Pancreas (tissue), 10 donors: ENCODE measurements around the gene NAB2. TPM values are rescaled to one million over a fixed set of nuclear protein-coding genes. Genes with fewer than 3 reads are reported as not detected.

Experiments
- ATAC-seq, 4 donors: fragments of 200-7000 bp; cut with Tn5 transposase; one replicate each; pipeline versions ENCODE4 v1.8.0 to v1.9.1; 2020; ENCODE audit warnings: mild to moderate bottlenecking in 4 of 4, moderate library complexity in 4 of 4
- DNase-seq, 6 donors: peaks; one replicate each; pipeline ENCODE4 v3.0.0-alpha.2; 2020
- FAIRE-seq: peaks from 2 replicates; lab custom pipeline; 2012; peaks lifted over from hg19 to GRCh38; lab: Jason Lieb, UNC
- H3K27ac ChIP-seq, 4 donors: fragments of 200-600 bp; sonication (generic); 1 replicate in 3 of 4; 2 replicates in 1 of 4; pipeline versions ENCODE4 v1.5.0 to v1.8.0; 2020
- H3K27me3 ChIP-seq, 4 donors: fragments of 200-600 bp; one replicate each; pipeline ENCODE4 v1.8.0; 2021
- H3K36me3 ChIP-seq, 3 donors: fragments of 200-600 bp; sonication (generic) in 1 of 3; one replicate each; pipeline versions ENCODE4 v1.5.0 to v1.8.0; 2020 to 2021
- H3K4me1 ChIP-seq, 3 donors: fragments of 200-600 bp; one replicate each; pipeline ENCODE4 v1.8.0; 2021
- H3K4me3 ChIP-seq, 4 donors: fragments of 200-600 bp; sonication (generic) in 2 of 4; one replicate each; pipeline versions ENCODE4 v1.5.0 to v1.8.0; 2020 to 2021
- H3K9me3 ChIP-seq, 4 donors: fragments of 200-600 bp; one replicate each; pipeline ENCODE4 v1.8.0; 2021
- WGBS, 2 donors: extraction: QIAGEN DNeasy Blood & Tissue Kit; methylation state at CpG; one replicate each; pipeline ENCODE4 v1.1.7; 2013; 5-methylcytosine and 5-hydroxymethylcytosine counted together
- intact Hi-C, 3 donors: fragments of 100-400 bp; cut with DNase I; formaldehyde crosslinking; loops; one replicate each; pipeline versions ENCODE4 v1.11.1 to v1.14.2; 2022
- polyA plus RNA-seq, 2 donors: library from polyadenylated mRNA; stranded (reverse); fragments of 200-250 nt; gene quantifications; one replicate each; pipeline ENCODE4 v1.2.3, GENCODE V29; 2013
- total RNA-seq, 6 donors: library from RNA; stranded (reverse); fragmentation: NEBNext Ultra II Directional in 4 of 6; extraction: Animal tissue kit (Norgen Biotek cat#: 25700) in 4 of 6; gene quantifications; one replicate each; pipeline versions ENCODE4 v1.2.1 to v1.2.4, GENCODE V29; 2021 to 2023
- TF ChIP-seq, protein P1 (sequence below), 4 donors: fragments of 200-600 bp; sonication (generic) in 3 of 4; IDR thresholded peaks; one replicate each; pipeline versions ENCODE4 v1.5.0 to v1.8.0; 2021; ENCODE audit warnings: antibody characterized with exemption in 4 of 4
- donor health status: healthy with polysubstance abuse.
- donor health status: DM: no; HTN: no; CAD: no; lungs with moderate emphysema.
- donor health status: DM: no; HTN: no; CAD: no.
- donor health status: control.
- donor health status: control.
- donor health status: Bipolar disorder and iron deficiency.
- donor health status: DM: yes; HTN: yes; CAD: no.
- donor health status: DM: no; HTN: no; CAD: no.
- donor health status: DM: no; HTN: no; CAD: no.
- donor health status: DM: yes; HTN: yes; CAD: no.

NAB2 gene
- total and polyA plus RNA-seq, 8 donors: 2.1 to 21.3 (median 5.6) TPM

GRCh38 chr12:57044889-57045288 is 44.0 kb upstream of the NAB2 start:
- H3K27ac ChIP-seq: no peak overlapping the region
- TF ChIP-seq, protein P1, sequence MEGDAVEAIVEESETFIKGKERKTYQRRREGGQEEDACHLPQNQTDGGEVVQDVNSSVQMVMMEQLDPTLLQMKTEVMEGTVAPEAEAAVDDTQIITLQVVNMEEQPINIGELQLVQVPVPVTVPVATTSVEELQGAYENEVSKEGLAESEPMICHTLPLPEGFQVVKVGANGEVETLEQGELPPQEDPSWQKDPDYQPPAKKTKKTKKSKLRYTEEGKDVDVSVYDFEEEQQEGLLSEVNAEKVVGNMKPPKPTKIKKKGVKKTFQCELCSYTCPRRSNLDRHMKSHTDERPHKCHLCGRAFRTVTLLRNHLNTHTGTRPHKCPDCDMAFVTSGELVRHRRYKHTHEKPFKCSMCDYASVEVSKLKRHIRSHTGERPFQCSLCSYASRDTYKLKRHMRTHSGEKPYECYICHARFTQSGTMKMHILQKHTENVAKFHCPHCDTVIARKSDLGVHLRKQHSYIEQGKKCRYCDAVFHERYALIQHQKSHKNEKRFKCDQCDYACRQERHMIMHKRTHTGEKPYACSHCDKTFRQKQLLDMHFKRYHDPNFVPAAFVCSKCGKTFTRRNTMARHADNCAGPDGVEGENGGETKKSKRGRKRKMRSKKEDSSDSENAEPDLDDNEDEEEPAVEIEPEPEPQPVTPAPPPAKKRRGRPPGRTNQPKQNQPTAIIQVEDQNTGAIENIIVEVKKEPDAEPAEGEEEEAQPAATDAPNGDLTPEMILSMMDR (IDR thresholded peaks at IDR 0.05): no peak
- no peaks in the 10 kb centered on the region for H3K4me1 ChIP-seq
- no peak for FAIRE-seq
- H3K9me3 ChIP-seq: no peaks in the 10 kb centered on the region
- no peak overlapping the region for H3K4me3 ChIP-seq
- no peaks in the 10 kb centered on the region for H3K36me3 ChIP-seq
- ATAC-seq: no peak
- no peaks in the 10 kb centered on the region for H3K27me3 ChIP-seq
- DNase-seq: no peak
- 82 to 86% methylated on average over 3 of the region's 3 CpGs for WGBS, 2 donors
- intact Hi-C loops: no loop called here

- no peak for FAIRE-seq
- Histone ChIP-seq H3K9me3 (no peaks in the 10 kb centered on the region), H3K27me3 (no peaks in the 10 kb centered on the region), H3K4me3 (no peak overlapping the region), H3K4me1 (no peaks in the 10 kb centered on the region), H3K36me3 (no peaks in the 10 kb centered on the region), H3K27ac (no peak overlapping the region)
- WGBS, 2 donors: 55 to 58% methylated on average over 6 of the region's 6 CpGs
- TF ChIP-seq, protein P1 (IDR thresholded peaks at IDR 0.05): no peak
- intact Hi-C loops: no loop called here
- DNase-seq: no peak
- ATAC-seq: peak in 2 of 4 donors; percentile 13 to 52
Measured at GRCh38 chr12:57046086-57046791, 42.7 kb upstream of the NAB2 start.

DNA sequence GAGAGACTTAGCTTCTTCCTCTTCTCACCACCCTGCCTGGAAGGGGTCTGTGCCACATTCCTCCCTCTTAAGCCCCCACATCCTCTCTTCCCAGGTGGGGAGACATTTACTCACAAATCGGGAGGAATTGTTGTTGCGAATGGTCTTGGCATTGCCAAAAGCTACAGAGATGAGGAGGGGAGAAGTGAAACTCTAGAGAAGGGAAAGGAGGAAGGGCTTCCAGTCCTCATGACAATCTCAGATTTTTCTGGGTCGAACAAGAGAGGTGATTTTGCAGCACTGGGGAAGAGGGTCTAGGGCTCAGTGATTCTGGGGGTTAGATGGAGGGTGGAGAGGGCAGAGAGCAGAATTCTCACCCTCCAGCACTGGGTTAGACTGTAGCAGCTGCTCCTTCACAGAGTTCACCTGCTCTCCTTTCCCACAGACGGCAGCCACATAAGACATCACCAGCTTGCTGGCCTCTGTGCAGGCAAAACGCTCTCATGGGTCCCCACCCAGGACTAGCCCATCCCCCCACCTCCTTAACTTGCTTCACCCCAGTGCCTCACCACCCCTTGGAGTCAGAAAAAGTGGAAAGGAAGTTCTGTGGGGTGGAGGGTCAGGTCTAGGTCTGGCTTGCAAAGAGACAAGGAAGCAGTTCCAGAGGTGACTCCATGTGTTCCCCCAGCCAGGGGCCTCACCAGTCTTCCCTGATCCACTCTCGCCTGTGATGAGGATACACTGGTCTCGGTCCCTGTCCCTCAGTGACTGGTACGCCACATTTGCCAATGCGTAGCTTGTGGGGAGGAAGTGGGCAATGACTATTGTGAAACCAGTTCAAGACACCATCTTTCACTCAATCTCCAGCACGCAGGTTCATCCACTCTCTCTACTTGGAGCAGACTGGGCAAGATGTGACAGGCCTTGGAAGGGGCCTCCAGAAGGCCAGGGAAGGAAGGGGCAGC is 41.7 kb upstream of the NAB2 start:
- DNase-seq: no peak
- Histone ChIP-seq H3K9me3 (no peaks in the 10 kb centered on the region), H3K27me3 (no peaks in the 10 kb centered on the region), H3K36me3 (no peaks in the 10 kb centered on the region), H3K27ac (no peak overlapping the region), H3K4me1 (no peaks in the 10 kb centered on the region), H3K4me3 (no peak overlapping the region)
- no peak for FAIRE-seq
- TF ChIP-seq, protein P1 (IDR thresholded peaks at IDR 0.05): no peak
- ATAC-seq: peak in 2 of 4 donors; percentile 41 to 74
- WGBS, 2 donors: 62 to 64% methylated on average over 10 of the region's 10 CpGs
- intact Hi-C loops: no loop called here

DNA sequence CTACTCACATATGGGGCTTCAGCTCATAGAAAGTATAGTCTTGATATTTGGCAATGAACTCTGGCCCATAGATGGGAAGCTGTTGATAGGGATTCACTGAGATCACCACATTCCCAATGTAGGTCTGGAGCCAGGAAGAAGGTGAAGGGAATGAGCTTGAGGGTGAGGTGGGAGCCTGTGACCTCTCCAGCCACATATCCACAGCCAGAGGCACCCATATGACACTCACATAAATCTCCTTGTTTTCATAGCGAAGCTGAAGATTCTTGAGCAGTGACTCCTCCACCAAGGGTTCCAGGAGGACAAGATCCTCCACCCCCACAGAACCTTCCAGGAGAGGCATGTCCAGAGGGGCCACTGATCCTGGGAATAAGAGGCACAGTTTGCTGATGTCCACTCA is 40.9 kb upstream of the NAB2 start:
- ATAC-seq (no peak), FAIRE-seq (no peak), DNase-seq (no peak)
- TF ChIP-seq, protein P1 (IDR thresholded peaks at IDR 0.05): no peak
- Histone ChIP-seq H3K27ac (no peak overlapping the region), H3K9me3 (no peaks in the 10 kb centered on the region), H3K4me3 (no peak overlapping the region), H3K4me1 (no peaks in the 10 kb centered on the region), H3K36me3 (no peaks in the 10 kb centered on the region), H3K27me3 (no peaks in the 10 kb centered on the region)
- 85 to 87% methylated on average over 1 of the region's 1 CpG for WGBS, 2 donors
- intact Hi-C loops: no loop called here
